ENCODE results near the gene MCTS1.
"Not testable (repeated sequence)": the region's sequence is repeated elsewhere in the genome, so short reads cannot be mapped to it uniquely, and the experiment has no call there.

Gene MCTS1

GRCh38 chrX:120629667-120630537 is 26.0 kb downstream of the MCTS1 start, which contains the start of gene C1GALT1C1:
Gene C1GALT1C1, minus strand, starts transcription at chrX:120630054. Its CDS starts 2,888 bp downstream, at chrX:120627166.
- no peak for FAIRE-seq

GRCh38 chrX:120638619-120639018 is 34.7 kb downstream of the MCTS1 start:
- no peak for FAIRE-seq

DNA sequence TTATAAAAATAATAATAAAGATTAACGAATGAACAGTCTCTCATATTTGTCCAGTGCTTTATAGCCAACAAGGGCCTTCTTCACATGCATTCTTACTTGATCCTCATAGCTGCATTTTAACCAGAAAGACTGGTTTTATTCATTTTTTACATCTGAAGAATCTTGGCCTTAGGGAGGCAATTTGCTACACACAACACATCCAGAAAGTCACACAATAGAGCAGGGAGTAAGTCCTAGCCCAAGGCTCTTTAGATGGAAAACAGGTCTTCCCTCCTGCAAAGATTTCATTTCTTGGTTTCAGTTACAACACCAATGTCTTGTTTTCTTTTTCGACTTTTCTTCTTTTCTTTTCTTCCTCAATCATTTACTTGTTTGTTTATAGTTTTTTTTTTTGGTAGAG is 39.0 kb downstream of the MCTS1 start:
- no peak for FAIRE-seq

- FAIRE-seq = no peak
These were observed 43.2 kb downstream of the MCTS1 start for GRCh38 chrX:120647127-120647526.

DNA sequence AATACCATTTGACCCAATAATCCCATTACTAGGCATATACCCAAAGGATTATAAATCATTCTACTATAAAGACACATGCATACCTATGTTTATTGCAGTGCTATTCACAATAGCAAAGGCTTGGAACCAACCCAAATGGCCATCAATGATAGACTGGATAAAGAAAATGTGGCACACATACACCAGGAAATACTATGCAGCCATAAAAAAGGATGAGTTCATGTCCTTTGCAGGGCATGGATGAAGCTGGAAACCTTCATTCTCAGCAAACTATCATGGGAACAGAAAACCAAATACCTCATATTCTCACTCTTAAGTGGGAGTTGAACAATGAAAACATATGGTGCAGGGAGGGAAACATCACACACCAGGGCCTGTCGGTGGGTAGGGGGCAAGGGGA is 48.4 kb downstream of the MCTS1 start:
- not testable (repeated sequence) for FAIRE-seq

- FAIRE-seq = no peak
These were observed 49.1 kb downstream of the MCTS1 start for GRCh38 chrX:120653000-120653399.

- FAIRE-seq = no peak
These were observed 56.7 kb downstream of the MCTS1 start for GRCh38 chrX:120660637-120661036.
